Measurements from ENCODE around the gene C6orf89.

DNA sequence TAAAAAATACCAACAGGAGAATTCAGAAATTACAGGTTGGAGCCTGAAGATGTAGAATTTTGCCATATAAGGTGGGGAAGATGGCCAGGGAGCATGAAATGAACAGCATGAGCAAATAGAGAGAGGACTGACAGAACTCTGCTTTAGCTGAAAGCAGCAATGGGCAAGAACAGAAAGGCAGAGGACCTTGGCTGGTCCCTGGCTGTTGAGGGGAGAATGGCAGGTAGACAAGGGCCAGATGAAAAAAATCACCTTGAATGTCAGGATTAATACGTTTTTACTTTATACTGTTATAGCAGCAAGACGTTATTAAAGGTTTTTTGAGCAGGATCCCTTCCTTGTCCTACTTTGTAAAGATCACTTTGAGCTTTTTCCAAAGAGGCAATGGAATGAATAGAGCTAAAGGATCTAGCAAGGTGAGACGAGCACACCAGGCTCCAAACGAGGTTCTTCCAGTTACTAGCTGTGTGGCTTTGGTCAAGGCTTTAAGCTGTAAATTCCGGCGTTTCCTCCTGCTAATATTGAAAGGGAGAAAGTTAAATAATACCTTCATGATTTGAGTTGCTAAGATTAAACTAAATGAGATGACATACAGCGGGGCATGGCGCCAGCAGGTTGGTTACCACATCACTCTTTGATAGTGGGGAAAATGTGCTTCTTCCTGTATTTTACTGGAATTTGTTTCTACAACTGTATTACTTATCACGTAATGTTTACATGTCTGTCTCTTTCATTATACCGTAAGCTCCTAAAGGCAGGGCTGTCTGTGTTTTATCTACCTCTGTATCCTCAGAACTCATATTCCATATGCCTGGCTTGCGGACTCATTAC is 11.9 kb upstream of the C6orf89 start:
- TF ChIP-seq CTCF (IDR thresholded peaks at IDR 0.05): no peak
- TF ChIP-seq POLR2A (IDR thresholded peaks at IDR 0.05): no peak

Data from suprapubic skin (tissue), 3 donors.